GM19238 (cell line): Measurements from ENCODE around the gene APELA.
"Not testable (repeated sequence)": the region's sequence is repeated elsewhere in the genome, so short reads cannot be mapped to it uniquely, and the experiment has no call there.

Experiments
- DNase-seq: peaks from one replicate; pipeline ENCODE4 v3.0.0; 2011; ENCODE audit warnings: low spot score; ENCODE audit not compliant: insufficient read length

APELA gene

GRCh38 chr4:164876700-164877324 is at the start of gene APELA:
TSS of gene APELA (plus strand) at chr4:164877178. CDS start at chr4:164877332, 154 bp downstream.
- DNase-seq: peak; percentile 35

- no peak for DNase-seq
These were observed 48.0 kb upstream of the APELA start for GRCh38 chr4:164828955-164829354.

- DNase-seq: no peak
These were observed 30.4 kb upstream of the APELA start for GRCh38 chr4:164846566-164846965.

DNA sequence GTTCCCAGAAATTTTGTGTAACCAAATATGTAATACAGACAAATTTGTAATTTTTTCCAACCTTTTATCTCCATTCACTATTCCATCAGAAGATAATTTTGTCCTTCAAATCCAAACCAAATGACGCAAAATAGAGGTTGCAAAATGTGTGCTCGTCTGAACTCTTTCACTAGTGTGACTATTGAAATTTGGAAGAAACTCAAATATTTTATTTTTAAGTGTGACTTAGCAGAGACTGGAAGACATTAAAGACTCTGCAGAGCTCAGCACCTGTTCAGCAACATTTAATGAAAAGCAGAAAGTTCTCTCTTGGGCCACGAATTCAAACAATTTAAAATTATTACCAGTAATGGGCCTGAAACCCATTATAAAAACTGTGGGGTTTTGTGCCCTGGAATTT is 30.0 kb upstream of the APELA start:
- no peak for DNase-seq

DNA sequence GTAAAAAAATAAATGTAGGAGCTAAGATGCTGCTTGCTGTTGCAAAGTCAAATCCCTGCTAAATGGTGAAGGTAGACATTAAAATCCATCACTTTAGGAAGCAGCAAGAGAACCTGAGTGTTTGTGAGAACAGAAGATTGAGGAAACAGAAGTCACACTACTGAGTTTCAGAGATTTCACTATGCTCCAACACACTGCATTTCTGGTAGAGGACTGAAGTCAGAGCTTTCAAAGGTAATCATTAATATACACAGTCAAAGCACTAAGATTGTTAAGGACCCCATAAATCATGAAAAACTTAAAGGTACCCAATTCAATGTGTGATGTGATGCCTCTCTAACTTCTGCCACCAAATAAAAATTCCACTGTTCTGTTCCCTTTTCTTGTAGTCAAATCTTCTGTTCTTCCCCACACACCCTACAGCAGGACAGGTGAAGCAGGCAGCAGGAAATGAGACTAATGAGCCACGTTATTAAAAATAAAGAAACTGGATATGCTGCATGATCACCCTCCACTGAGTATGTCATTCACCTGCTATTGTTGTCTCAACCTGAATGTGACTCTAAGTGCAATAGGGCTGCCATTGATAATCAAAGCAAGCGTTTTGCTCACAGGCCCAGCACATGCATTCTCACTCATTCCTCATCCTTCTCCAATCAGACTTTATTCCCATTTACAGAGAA is 28.9 kb upstream of the APELA start:
- DNase-seq: no peak

GRCh38 chr4:164856396-164856795 is 20.6 kb upstream of the APELA start:
- DNase-seq: no peak

- DNase-seq: no peak
These were observed 10.0 kb upstream of the APELA start for GRCh38 chr4:164866817-164867490.

GRCh38 chr4:164871673-164872072 is 5.3 kb upstream of the APELA start:
- no peak for DNase-seq

DNA sequence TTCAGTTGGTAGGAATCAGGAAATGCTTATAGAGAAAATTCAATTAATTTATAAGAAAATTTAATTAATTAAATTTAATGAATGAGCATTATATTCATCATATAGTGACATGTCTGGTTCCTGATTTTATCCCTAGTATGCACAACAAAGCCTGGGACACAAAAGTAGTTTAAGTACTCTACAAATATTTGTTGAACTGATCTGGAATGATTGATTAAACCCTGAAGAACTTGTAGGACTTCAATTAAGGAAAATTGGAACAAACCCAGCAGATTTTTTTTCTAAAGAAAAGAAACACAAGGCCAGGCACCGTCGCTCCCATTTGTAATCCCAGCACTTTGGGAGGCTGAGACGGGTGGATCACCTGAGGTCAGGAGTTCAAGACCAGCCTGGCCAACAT is 4.5 kb upstream of the APELA start:
- no peak for DNase-seq

DNA sequence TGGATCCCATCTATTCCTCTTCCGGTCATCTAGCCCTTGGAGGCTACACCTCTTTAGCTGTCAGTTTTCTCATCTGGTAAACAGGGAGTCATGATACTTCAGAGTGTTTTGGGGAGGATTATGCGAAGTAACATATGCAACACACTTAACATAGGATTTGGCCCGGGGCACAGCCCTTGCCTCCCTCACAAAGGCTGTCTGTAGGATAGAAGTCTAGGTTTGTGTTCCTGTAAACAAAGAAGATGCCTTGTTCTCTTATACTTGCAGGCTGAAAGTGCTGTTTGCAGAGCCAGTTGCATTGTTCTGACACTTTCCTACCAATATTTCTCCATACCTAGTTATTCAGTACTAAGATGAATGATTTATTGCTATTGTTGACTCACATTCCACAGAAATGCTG is 2.2 kb upstream of the APELA start:
- DNase-seq: no peak

DNA sequence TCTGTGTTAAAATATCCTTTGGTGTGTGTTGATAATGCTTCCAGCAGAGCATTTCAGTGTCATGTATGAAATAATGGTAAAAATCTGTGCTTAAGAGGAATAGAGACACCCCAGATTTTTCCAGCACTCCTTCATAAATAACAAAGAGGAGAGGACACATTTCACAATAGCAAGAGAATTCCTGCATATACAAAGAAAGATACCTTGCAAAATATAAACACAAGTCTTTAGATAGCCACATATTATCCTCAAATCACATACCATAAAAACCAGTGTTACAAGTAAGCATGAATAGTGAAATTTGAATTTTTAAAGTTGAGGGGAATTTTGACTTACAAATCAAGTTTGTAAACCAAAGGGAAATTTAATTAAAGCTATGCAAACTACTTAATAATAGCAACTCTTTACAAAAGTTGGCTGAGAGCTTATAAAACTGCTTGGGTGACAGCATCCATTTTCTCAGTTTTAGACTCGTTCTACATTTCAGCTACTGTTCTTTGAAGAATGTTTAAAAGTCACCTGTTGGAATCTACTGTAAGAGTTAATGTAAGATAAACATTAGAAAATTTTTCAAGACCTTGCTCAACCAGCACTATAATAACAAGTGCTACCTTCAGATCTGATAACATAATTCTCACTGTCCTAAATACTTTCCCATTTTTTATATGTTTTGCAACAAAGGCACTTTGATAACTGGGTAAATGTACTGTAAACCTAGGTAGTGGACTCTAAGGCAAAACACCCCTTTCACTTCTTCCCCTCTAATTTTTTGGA is 3.7 kb downstream of the APELA start:
- DNase-seq: no peak

GRCh38 chr4:164888096-164888715 is 11.2 kb downstream of the APELA start:
- no peak for DNase-seq

GRCh38 chr4:164890691-164891090 is 13.7 kb downstream of the APELA start:
- no peak for DNase-seq

DNA sequence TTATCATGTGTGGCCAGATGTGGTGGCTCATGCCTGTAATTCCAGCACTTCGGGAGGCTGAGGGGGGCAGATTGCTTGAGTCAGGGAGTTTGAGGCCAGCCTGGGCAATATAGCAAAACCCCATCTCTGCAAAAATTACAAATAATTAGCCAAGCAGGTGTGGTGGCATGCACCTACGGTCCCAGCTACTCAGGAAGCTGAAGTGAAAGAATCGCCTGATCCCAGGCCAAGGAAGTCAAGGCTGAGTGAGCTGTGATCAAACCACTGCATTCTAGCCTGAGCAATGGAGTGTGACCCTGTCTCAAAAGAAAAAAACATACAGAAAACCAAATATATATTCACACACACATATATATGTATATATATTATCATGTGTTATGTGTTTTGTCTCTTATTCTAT is 15.0 kb downstream of the APELA start:
- DNase-seq: no peak

- DNase-seq: no peak
These were observed 17.7 kb downstream of the APELA start for GRCh38 chr4:164894702-164895101.

DNA sequence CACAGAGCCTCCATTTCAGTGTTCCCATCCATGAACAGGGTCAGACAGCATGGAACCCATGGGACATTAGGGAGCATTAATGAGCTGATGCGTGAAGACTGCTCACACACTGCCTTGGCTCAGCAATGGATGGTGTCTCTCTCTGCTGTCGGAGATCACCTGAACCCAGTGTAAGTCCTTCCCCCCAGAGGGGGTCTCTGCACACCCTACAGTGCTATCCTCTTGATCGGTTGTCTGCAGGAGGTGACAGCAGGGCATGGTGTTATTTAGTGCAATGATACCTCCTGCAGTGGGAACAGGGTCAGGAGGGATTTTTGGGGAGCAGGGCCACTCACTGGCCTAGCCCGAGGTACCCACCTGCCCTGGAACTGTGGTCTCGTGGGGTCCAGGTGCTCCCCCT is 25.6 kb downstream of the APELA start:
- DNase-seq: no peak

- no peak for DNase-seq
These were observed 27.4 kb downstream of the APELA start for GRCh38 chr4:164904336-164904735.

DNA sequence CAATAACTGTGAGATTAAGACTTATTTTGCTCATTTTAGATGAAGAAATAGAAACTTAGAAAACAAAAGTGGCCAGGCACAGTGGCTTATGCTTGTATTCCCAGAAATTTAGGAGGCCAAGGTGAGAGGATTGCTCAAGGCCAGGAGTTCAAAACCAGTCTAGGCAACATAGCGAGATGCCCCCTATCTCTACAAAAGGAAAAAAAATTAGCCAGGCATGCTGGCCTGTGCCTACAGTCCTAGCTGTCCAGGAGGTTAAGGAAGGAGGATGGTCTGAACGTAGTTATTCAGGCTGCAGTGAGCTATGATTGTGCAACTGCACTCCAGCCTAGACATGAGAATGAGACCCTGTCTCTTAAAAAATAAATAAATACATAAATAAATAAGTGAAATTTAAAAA is 28.0 kb downstream of the APELA start:
- no peak for DNase-seq

DNA sequence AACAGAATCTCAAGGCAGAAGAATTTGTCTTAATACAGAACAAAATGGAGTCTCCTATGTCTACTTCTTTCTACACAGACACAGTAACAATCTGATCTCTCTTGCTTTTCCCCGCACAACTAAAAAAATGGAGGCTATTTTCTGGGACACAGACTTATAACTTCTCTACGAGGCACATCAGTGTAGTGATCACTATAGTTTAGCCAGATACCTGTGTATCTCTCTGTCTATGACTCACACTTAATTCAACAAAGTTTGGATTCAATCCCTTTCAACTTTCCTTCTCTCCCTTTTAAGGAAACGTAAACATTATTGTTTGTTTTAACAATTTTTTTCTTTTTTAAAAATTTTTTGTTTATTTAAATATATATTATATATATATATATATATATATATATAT is 29.4 kb downstream of the APELA start:
- DNase-seq: no peak

GRCh38 chr4:164913506-164913905 is 36.5 kb downstream of the APELA start:
- not testable (repeated sequence) for DNase-seq

GRCh38 chr4:164918956-164919355 is 42.0 kb downstream of the APELA start:
- no peak for DNase-seq
